GM19328 (cell line): Measurements from ENCODE around the gene CTXN2.

Experiments used
- ATAC-seq: cut with Tn5 transposase; IDR thresholded peaks from one replicate; pipeline ENCODE4 v1.9.1; 2021; ENCODE audit warnings: mild to moderate bottlenecking, moderate library complexity; ENCODE audit not compliant: unreplicated experiment

The CTXN2 gene

DNA sequence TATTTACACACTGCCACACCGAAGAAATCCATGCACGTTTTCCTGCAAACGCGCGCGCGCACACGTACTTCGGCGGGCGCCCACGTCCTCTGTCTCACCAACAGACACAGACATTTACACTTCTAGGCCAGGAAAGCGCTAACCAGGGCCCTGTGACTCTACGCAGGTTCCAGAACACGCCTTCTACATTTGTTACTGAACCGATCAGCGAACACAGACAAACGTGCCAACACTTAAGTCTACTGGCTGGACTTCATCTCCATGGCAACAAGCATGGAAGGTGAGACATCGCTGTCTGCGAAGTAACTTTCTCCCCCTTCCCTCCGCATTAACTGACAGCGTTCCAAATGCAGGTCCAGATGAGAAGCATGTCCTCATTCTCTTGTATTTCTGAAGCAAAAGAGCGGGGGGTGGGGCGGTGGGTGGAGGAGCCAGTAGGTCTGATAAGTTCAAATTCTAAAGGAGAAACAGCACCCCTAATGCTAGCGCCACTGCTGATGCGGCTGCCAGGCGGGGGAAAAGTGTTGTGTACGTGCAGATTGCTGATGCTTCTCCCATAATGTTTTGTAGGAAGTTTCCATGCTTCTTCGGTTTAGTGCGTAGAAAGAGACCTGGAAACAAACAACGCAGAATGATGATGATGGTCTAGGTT, at the start of gene CTXN2:
TSS of gene CTXN2 (plus strand) at position 92 of the 652 bp plus-strand sequence. CDS start 9,636 bp downstream, outside the sequence.
- no peak for ATAC-seq

DNA sequence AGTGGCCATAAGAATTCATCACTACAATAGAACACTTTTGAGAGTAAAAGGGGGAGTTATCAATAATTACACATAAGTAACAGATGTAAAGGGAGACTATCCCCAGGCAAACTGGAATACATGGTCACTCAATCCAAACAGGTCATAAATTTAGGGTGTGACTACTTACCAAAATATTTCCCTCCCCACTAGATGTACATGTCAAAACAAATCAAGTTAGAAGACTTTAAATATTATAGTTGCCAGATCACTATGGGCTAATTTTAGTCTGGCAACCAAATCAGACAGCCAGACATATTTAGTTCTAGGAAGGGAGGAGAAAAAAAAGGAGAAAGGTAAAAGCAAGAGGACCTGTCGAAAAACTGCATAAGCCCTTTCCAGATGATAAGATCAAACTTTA, 47.6 kb upstream of the CTXN2 start:
- no peak for ATAC-seq

DNA sequence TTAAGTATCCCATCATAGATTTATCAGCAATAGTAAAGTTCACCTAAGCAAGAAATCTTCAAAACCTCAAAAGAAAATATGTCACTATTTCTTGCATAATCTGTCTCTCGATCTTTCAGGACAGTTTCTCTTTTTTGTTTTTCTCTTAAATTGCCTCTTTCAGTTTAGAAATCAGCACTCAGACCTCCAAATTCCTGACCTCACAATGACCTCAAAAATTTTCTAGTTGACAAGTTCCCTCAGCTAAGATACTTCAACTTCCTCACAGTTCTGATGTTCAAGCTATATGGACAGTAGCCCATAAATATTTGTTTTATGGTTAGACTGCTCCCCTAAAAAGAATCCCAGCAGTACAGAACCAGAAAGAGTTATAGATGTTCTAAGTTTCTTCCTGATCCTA, 46.6 kb upstream of the CTXN2 start:
- no peak for ATAC-seq

DNA sequence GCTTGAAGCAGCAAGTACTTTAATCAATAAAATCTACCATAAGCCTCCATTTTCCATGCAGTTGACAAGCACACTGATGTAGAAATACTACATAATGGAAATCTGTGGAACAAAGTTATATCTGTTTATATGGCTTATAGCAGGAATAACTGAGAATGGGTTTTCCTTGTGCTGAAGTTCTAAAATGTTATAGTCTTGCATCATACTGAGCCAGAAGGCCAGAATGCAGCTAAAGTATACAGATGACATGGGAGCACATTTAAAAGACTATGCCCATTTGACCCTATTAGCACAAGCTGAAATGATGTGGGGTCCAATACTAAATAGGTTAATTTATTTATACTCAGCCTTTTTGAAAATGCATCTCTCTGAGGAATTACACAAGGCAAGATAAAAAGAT, 45.5 kb upstream of the CTXN2 start:
- no peak for ATAC-seq

DNA sequence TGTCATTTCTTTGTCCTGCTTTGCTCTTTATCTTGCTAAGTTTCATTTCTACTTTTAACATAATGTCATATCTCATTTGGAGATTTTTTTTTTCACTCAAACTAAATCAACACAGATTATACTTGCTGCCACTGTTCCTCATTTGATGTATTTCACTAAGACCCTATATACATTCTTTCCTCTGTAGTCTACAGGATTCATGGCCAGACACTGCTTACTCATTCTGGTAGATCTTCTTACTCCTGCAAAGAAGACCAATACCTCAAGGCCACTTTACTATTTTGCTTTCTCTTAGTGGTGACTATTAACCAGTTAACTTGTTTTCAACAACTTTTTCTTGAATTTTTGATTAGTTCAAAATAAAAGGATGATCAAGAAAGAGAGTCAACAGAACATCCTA, 44.1 kb upstream of the CTXN2 start:
- no peak for ATAC-seq

DNA sequence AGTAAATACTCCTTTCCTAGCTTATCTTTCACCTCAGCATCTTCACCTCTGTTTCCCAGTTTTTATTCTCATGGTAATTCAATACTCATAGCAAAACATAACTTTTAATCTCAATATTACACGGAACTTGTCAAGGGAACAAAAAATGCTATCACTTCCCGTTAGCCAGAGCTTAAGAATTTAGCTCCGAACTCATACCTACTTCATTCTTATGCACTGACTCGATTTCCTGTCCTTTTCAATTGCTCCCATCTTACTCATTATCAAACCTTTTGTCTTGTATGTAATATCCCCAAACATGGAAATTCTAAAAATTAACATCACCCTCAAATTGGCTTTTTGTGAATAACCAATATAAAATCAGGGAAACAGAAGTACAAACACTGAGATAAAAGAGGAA, 41.6 kb upstream of the CTXN2 start:
- ATAC-seq: no peak

DNA sequence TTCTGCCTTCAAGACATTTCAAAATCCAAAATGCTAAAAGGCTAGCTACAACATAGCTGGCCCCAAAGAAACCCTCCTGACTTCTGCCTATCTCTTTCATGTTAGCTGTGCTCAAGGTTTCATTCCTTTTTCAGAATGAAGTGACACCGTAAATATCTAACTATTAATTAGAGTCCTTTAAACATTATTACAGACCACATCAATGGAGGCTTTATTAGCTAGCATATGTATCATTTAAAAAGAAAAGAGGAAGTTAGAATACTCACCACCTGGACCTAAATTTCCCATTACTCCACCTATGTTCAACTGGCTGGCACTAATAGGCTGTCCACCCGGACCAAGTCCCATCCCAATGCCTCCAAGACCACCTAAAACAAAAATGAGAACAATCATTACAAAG, 37.9 kb upstream of the CTXN2 start:
- no peak for ATAC-seq

DNA sequence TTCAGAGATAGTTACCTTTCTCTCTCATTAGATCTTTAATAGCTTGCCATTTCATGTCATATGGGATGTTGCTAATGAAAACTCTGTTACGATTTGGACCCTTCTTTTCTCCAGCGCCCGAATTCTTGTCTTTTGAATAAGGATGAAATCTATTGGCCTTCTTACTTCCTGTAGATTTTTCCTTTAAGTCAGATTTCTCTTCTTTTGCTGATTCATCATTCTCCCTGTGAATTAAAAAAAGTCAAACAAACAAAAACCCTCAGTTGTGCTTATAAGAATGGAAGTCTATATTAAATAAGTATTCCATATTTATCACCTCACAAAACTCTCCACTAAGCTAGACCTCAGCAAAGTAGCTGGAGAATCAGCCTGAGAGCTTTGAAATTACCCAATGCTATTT, 22.8 kb upstream of the CTXN2 start:
- ATAC-seq: no peak

DNA sequence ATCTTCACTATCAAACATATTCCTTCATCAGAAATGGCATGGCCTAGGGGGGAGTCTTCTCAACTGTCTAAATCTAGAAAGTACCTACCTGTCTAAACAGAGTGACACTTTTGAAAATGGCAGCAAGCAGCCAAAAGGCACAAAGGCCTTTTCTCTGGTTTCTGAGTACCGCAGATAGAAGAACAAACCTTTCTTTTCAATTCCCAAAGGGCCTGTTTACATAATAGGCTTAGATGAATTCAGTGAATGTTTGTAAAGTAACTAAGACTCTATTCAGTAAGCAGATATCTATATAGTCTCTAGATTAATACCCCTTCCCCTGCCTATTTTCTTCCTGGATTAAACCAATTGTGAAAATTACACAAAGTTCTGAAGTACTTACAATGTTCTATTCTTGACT, 20.5 kb upstream of the CTXN2 start:
- ATAC-seq: no peak

DNA sequence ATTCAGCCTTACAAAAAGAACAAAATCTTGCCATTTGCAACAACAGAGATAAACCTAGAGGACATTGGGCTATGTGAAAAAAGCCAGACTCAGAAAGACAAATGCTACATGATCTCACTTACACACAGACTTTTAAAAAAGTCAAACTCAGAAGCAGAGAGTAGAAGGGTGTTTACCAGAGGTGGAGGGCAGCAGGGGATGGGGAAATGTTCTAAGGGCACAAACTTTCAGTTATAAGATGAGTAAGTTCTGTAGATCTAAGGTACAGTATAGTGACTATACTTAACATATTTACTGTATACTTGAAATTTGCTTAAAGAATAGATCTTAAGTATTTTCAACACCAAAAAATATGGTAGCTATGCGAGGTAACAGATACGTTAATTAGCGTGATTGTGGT, 16.3 kb upstream of the CTXN2 start:
- no peak for ATAC-seq

DNA sequence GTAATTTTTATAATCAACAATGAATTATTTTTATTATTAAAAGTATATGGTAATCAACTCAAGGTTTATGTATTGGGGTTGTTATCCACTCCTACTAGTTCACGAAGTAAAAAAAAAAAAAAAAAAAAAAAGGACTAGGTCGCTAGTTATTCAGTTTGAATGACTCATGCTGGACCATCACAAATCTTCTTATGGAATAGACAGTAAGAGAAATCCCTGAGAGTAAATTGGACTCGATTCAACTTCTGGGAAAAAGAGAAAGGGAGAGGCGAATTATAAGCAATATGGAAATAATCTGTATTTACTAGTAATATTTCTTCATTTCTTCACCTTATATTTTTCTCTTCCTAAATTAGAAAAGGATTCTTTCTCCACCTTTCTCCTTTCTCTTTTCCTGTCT, 15.4 kb upstream of the CTXN2 start:
- ATAC-seq: no peak

DNA sequence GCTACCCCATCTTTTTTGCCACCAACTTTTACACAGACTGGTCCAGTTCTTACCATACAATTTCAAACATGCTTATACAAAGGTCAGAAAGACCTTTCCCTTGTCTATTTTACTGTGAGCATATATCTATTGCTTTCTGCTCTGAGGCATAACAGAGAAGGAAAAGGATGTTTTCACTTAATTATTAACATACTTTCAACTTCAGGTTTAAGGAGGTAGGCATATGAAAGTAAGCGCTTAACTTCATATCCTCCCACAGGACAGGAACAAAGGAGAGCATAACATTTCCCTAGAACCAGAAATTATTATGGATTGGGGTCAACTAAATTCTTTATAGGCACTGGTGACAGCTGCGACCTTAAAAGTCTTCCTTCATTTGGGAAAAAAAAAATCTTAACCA, 14.5 kb upstream of the CTXN2 start:
- no peak for ATAC-seq

DNA sequence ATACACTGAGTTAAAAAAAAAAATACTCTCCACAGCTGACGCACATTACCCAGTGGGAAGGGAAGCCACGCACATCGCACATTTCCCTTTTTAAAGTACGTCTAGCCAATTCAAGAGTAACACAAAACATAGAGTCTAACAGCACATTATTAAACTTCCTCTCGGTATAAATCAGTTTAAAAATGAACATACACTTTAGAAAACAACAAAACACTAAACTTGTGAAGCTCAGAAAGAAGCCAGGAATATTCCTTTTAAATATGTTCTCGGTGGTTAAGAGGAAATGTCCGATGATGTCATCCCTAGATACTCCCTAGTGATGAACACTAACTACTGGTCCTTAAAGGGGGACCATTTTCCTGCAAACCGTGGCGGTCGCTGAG, 14.1 kb upstream of the CTXN2 start:
- peak; percentile 53 for ATAC-seq

DNA sequence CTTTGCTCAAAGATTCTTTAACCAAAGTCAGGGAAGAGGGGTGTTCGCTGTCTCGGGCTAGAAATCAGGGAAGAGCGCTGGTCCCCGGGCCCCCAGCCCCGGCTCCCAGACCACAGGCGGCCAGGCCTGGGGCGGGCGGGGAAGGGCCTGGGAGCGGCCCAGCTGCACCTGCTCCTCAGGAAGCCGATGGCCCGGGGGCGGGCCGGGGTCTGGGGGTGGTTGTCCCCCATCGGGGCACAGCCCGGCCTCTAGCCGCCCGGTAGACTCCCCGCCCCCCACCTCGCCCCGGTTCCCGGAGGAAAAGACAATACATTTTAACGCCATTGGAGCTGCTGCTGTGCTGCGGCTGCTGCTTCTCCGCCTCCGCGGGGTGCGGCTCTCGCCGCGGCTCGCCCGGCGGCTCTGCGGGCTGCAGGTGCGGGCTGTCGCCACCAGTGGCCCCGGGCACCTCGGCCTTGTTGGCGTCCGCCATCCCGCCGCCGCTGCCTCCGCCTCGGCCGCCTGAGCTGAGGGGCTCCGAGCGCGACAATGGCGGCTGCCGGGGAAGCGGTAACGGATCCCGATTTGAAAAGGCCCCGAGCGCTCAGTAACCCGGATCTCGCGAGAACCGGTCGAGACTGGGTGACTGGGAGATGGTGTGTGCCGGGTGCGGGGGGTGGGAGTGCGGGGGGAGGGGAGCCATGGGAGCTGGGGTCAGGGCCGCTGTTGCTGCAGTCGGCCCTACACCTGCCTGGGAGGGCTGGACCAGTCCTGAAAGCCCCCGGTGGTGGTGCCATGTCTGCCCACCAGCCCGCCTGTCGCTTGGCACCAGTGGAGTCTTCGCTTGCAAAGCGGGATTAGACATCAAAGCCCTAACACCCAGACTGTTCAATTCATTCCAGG, 13.5 kb upstream of the CTXN2 start, which contains the start of gene MYEF2:
TSS of gene MYEF2 (minus strand) at position 530 of the 882 bp plus-strand sequence. CDS start at position 472, 58 bp downstream.
- peak; percentile 77 for ATAC-seq

DNA sequence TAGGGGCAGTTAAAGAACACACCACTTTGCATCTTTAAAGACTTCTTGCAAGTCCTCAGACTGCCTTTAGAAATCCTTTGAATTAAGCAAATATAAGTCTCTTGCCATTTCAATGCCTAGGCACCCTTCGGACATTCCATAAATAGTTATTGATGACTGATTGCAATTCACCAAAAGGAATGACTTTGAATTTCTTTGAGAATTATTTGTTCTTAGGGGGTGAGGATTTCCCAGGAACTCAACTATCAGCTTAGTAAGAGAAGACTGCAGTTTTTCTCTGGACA, 12.9 kb upstream of the CTXN2 start:
- ATAC-seq: no peak

DNA sequence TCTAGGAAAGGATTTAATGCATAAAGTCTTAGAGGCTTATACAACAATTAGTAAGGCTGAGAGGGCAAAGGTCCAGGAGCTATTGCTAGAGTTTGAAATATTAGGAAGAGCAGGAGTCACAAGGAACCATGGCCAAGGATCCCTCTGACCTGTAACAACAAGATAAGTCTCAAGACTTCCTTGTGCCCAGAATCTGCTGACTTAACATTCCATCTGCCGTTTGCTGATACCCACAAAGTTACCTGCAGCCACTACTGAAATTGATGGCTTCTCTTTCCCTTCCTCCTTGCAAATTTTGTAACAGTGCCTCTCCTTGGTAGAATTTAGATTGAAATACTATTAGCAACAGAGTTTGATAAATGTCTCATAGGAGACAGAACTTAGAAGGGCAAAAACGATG, 8.7 kb upstream of the CTXN2 start:
- no peak for ATAC-seq

DNA sequence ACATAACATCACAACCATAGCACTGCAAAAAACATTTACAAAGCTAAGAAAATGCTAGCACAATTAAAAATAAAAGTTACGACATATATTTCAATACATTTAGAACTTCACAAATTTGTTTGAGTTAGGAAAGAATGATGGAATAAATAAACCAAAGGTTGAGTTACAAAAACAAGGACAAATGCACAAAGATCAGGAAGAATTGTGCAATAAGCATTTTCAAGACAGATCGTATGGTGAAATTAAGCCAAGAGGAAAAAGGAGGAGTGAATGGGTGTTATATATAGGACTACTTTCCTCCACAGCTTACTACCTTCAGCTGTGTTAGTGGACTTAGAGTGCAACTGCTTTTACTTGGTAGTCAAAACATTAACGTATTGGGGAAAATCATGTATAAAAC, 5.9 kb upstream of the CTXN2 start:
- no peak for ATAC-seq

DNA sequence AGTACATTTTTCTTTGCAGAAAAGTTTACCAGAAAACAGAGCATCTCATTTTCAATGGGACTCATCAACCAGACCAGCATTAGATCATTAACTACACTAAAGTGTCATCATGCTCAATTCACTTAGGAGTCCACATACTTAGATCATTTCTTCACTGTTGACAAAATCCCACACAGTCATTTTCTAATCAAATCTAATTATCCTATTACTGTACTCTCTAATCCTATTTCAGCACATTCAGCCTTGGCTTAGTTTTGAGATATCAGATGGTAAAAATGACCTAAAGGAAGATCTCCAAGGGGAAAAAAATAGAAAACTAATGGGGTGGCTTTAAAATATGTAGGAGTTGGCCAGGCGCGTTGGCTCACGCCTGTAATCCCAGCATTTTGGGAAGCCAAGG, 5.2 kb upstream of the CTXN2 start:
- no peak for ATAC-seq

DNA sequence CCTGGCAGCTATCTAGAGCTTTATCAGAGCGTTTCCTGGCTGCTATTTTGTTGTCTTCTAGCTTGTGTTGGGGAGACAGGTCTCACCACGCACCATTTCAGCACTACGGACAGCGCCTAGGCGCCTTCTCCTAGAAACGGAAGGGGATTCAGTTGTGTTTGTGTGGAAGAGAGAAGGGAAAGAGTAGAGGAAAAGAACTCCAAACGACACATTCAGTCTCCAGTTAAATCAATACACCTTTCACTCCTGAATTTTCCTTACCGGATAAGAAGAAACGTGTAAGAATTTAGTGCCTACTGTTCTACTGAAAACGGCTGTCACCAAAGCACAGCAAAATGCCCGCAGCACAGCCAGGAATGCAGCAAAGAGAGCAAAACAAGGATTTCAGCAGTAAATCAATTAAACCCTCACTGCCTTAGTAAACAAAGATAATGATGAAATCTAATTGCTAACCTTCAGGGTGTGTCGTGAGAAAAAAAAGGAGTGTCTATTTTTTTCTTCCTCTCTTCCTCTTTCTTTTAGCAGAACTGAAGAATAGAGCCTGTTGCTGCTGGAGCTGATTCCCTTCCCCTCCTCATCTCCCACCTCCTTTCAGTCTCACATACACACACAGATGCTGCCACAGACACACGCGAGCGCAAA, 412 bp upstream of the CTXN2 start:
- ATAC-seq: no peak

DNA sequence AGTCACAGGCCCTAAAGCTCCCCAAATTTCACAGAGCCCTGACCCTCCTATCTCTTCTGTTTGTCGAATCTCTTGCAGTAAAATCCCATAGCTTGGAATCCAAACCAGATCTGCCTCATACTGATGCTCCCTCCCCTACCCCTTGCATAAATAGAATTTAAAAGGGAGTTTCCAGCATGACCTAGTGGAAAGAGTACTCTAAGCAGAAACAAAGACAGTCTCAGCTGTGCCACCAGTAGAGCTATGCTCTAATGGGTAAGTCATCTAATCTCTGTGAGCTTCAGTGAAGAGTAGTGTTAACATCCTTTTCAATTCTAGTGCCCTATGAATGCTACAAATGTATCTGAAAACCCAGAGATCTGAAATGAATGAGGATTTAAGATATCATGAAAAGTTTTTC, 10.6 kb downstream of the CTXN2 start:
- no peak for ATAC-seq

DNA sequence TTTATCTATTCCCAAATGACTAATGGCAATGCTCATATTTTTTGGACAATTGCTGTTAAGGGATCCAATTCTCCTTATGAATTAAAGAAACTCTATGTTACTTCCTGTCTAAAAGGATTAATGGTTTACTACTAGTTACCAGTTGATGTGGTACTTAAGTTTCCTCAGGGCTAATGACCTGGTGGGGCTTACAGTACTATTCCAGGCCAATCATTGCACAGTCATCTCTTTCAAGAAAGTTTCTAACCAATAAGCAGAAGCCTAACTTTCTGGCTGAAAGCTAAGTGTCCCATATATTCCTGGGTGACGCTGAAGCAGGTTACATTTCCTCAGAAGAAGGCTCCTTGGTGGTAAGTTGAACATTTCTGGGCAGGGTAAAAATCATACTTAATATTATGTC, 14.5 kb downstream of the CTXN2 start, which contains the start of gene SLC12A1:
TSS of gene SLC12A1 (plus strand) at position 322 of the 400 bp plus-strand sequence. CDS start 1,418 bp downstream, outside the sequence.
- ATAC-seq: no peak

DNA sequence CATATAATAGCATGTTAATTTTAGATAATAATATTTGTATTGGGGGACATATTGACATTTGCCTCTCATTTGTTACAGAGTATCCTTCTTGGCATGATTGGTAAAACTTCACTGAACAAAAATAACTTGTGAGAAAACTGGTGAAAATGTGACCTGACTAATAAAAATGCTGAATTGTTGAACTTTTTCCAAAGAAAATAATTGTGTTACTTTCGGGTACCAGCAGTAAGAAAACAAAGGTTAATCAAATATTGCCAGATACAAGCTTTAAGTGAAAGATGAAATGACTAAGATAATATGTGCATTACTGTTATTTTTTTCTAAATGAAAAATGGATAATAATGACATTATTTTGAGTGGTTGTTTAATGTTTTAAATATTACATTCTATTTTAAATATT, 29.8 kb downstream of the CTXN2 start:
- no peak for ATAC-seq
